ENCODE results near the gene AAMP. TPM values are rescaled to one million over a fixed set of nuclear protein-coding genes. Genes with fewer than 3 reads are reported as not detected.
A peak's percentile ranks its signal among the peaks of the same experiment; 100 is the strongest.

AAMP gene
- total RNA-seq, 2 experiments from 2014 or later, result 68.7 to 97.0 TPM

DNA sequence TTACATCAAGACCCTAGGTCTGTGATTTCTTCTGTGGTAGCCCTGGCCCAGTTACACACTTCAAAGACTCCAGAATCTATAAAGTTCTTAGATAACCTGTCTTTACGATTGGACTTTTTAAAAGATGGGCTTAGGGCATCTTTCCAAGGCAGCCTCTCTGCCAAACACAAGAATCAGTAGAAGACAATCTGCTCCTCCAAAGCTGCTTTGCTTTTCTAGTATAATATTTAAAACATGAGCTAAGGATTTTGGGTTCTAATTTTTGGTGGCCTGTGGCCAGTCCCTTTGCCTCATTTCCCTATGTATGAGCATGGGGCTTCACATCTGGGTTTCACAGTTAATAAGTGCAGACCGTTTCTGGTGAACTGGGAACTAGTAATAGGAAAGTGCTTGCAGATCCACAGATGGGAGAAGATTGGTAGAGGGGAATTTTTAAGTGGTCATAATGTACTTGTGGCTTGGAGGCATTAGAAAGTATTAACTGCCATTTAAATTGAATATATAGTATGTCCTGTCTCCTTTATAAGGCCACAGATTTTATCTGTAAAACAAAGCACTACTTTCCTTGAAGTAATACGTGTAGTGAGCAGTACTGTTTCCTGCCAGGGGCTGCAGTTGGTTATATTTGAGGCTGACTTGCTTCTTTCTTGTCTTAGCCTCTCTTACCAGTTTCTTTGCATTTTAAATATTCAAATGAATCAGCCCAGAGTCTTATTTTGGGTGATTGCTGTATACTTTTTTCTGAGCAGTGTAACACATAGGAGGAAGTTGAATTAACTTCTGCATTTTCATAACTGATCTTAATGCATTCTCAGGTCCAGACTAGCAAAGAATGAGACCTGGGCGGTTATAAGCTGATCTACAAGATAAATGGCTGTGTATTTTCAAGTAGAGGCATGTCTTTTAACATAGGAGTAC lies 51.4 kb downstream of the AAMP start:
- POLR2A ChIA-PET, result interaction anchor here (0.6 to 8.8 kb wide), 10 partner anchors 10 to 316 kb away, joined by 3 to 143 read pairs (median 4); partner anchors contain the start of genes AAMP and PNKD
- intact Hi-C loops (cut with micrococcal nuclease; ENCODE audit: unreplicated experiment), result loop anchor here (2.0 to 5.0 kb wide), 5 partner anchors 38 to 349 kb away; partner anchors contain the start of genes AAMP, CNOT9, CTDSP1 and PNKD
- Histone ChIP-seq H3K4me1 (ENCODE audit: insufficient read depth, low read length, poor library complexity, severe bottlenecking) (peaks cover 49% of the 10 kb centered on the region), H3K27ac (ENCODE audit: low read depth, low read length, poor library complexity, severe bottlenecking) (peak overlapping the region; percentile 92), H3K79me2 (ENCODE audit: insufficient read depth, low read depth, low read length) (peaks cover 68% of the 10 kb centered on the region), H3K9me3 (ENCODE audit: low read length) (no peaks in the 10 kb centered on the region), H3K4me3 (ENCODE audit: low read depth, low read length, poor library complexity, severe bottlenecking) (peak overlapping the region; percentile 90), H3K9me2 (ENCODE audit: insufficient read depth, low read length) (no peaks in the 10 kb centered on the region), H4K20me1 (ENCODE audit: insufficient read depth, low read length) (peaks cover 37% of the 10 kb centered on the region), H3K36me3 (ENCODE audit: insufficient read depth, low read length) (peaks cover 49% of the 10 kb centered on the region), H2AFZ (ENCODE audit: low read length) (no peak overlapping the region), H3K4me2 (ENCODE audit: low read length) (peak overlapping the region; percentile 91)
- CTCF ChIA-PET (ENCODE audit: unreplicated experiment), result interaction anchor here (1.8 kb wide), 1 partner anchor 11 kb away, joined by 5 read pairs; no protein-coding TSS in a partner anchor
- TF ChIP-seq, protein P1, sequence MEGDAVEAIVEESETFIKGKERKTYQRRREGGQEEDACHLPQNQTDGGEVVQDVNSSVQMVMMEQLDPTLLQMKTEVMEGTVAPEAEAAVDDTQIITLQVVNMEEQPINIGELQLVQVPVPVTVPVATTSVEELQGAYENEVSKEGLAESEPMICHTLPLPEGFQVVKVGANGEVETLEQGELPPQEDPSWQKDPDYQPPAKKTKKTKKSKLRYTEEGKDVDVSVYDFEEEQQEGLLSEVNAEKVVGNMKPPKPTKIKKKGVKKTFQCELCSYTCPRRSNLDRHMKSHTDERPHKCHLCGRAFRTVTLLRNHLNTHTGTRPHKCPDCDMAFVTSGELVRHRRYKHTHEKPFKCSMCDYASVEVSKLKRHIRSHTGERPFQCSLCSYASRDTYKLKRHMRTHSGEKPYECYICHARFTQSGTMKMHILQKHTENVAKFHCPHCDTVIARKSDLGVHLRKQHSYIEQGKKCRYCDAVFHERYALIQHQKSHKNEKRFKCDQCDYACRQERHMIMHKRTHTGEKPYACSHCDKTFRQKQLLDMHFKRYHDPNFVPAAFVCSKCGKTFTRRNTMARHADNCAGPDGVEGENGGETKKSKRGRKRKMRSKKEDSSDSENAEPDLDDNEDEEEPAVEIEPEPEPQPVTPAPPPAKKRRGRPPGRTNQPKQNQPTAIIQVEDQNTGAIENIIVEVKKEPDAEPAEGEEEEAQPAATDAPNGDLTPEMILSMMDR (conservative IDR thresholded peaks at IDR 0.05; ENCODE audit: low read length), result no peak
- TF ChIP-seq EZH2phosphoT487 (IDR thresholded peaks at IDR 0.05; ENCODE audit: borderline replicate concordance, low read depth, low read length), result no peak
- BruUV-seq (replicated peaks), result TSS peak; percentile 67
- DNase-seq (ENCODE audit: low spot score), result peak; percentile 77

DNA sequence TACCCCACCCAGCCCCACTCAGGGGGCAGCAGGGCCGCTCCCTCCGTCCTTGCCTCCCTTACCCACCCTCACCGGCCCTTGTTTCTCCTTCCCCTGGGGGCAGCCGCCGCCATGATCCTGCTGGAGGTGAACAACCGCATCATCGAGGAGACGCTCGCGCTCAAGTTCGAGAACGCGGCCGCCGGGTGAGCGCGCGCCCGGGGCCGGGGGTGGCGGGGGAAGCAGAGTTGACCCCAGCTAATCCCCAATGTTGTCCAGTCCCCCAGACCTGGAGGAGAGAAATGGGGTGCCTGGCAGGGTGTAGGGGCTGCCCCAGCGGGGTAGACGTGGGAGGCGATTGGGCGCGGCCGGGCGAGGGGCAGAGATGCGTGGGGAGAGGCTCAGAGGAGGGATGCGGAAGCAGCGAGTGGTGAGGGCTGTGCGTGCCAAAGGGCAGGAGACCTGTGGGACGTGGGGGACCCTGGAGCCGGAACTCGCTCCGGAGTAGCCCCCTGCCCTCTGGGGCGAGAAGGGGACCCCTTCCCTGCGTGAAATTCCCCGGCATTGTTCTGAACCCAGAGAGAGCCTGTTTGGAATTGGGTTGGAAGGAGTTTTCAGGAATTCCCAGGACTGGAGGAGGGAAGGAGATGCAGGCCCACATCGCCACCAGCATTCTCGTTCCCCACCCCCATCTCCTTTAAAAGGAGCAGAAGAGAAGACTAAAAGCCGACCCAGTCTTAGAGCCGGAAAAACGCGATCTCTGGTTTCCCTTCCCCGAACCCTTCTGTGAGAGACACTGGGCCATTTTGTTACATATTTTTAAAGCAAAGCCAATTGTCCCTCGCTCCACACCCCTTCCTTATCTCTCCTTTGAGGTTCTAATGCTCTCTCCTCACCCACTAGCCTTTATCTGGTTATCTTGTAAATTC lies 52.3 kb downstream of the AAMP start:
- ChIA-PET POLR2A (interaction anchor here (1.3 to 8.8 kb wide), 5 partner anchors 11 to 53 kb away, joined by 4 to 143 read pairs (median 5); partner anchors contain the start of genes AAMP and PNKD), CTCF (ENCODE audit: unreplicated experiment) (no interaction called here)
- Histone ChIP-seq H3K36me3 (ENCODE audit: insufficient read depth, low read length) (peaks cover 40% of the 10 kb centered on the region), H3K27ac (ENCODE audit: low read depth, low read length, poor library complexity, severe bottlenecking) (peak overlapping the region; percentile 92), H3K9me3 (ENCODE audit: low read length) (no peaks in the 10 kb centered on the region), H3K79me2 (ENCODE audit: insufficient read depth, low read depth, low read length) (peaks cover 59% of the 10 kb centered on the region), H2AFZ (ENCODE audit: low read length) (no peak overlapping the region), H3K9me2 (ENCODE audit: insufficient read depth, low read length) (no peaks in the 10 kb centered on the region), H3K4me2 (ENCODE audit: low read length) (peak overlapping the region; percentile 91), H3K4me3 (ENCODE audit: low read depth, low read length, poor library complexity, severe bottlenecking) (peak overlapping the region; percentile 90), H3K4me1 (ENCODE audit: insufficient read depth, low read length, poor library complexity, severe bottlenecking) (peaks cover 40% of the 10 kb centered on the region), H4K20me1 (ENCODE audit: insufficient read depth, low read length) (peaks cover 28% of the 10 kb centered on the region)
- BruUV-seq (replicated peaks), result no TSS peak
- DNase-seq (ENCODE audit: low spot score), result peak; percentile 68
- TF ChIP-seq EZH2phosphoT487 (IDR thresholded peaks at IDR 0.05; ENCODE audit: borderline replicate concordance, low read depth, low read length), result no peak
- TF ChIP-seq, protein P1 (conservative IDR thresholded peaks at IDR 0.05; ENCODE audit: low read length), result no peak
- intact Hi-C loops (cut with micrococcal nuclease; ENCODE audit: unreplicated experiment), result loop anchor here (2.0 to 5.0 kb wide), 5 partner anchors 39 to 350 kb away; partner anchors contain the start of genes AAMP, CNOT9, CTDSP1 and PNKD
